GM12873 (cell line): ENCODE results near the gene ADO.

ENCODE experiments used
- CTCF ChIP-seq: IDR thresholded peaks from 2 replicates; pipeline ENCODE4 v1.5.1; 2012; ENCODE audit warnings: low read depth, mild to moderate bottlenecking, moderate library complexity, low read length, control low read depth; ENCODE audit not compliant: insufficient read depth; ENCODE audit errors: missing control alignments

The ADO gene

GRCh38 chr10:62804356-62805230 is at the start of gene ADO:
Gene ADO (plus strand): TSS chr10:62804720. CDS start chr10:62805060, 340 bp downstream.
- TF ChIP-seq CTCF = no peak

- TF ChIP-seq CTCF = no peak
These were observed 49.6 kb upstream of the ADO start for GRCh38 chr10:62754963-62755362.

GRCh38 chr10:62755662-62756653 is 48.6 kb upstream of the ADO start:
- no peak for TF ChIP-seq CTCF

- TF ChIP-seq CTCF = no peak
These were observed 44.8 kb upstream of the ADO start for GRCh38 chr10:62759599-62760175.

GRCh38 chr10:62760401-62760800 is 44.1 kb upstream of the ADO start:
- no peak for TF ChIP-seq CTCF

GRCh38 chr10:62761115-62761514 is 43.4 kb upstream of the ADO start:
- no peak for TF ChIP-seq CTCF

- TF ChIP-seq CTCF = no peak
These were observed 41.4 kb upstream of the ADO start for GRCh38 chr10:62763155-62763554.
